Endothelial cell (in vitro differentiated cells): ENCODE measurements around the gene C4orf51. TPM values are rescaled to one million over a fixed set of nuclear protein-coding genes. Genes with fewer than 3 reads are reported as not detected.

Experiments
- DNase-seq: peaks from one replicate; pipeline ENCODE4 v3.0.0; 2021; ENCODE audit warnings: low spot score
- H3K27ac Mint-ChIP-seq: one replicate; pipeline ENCODE4 v1.8.0; 2021; ENCODE audit warnings: mixed read lengths, inconsistent platforms; ENCODE audit not compliant: unreplicated experiment
- H3K27me3 Mint-ChIP-seq: one replicate; pipeline ENCODE4 v1.8.0; 2021; ENCODE audit warnings: mild to moderate bottlenecking, moderate library complexity, mixed read lengths, inconsistent platforms; ENCODE audit not compliant: unreplicated experiment
- H3K36me3 Mint-ChIP-seq: one replicate; pipeline ENCODE4 v1.8.0; 2021; ENCODE audit warnings: mild to moderate bottlenecking, low read depth, mixed read lengths, inconsistent platforms; ENCODE audit not compliant: unreplicated experiment
- H3K4me1 Mint-ChIP-seq: one replicate; pipeline ENCODE4 v1.8.0; 2021; ENCODE audit warnings: mild to moderate bottlenecking, mixed read lengths, inconsistent platforms; ENCODE audit not compliant: unreplicated experiment
- H3K4me3 Mint-ChIP-seq: one replicate; pipeline ENCODE4 v1.8.0; 2021; ENCODE audit warnings: mild to moderate bottlenecking, mixed read lengths, inconsistent platforms; ENCODE audit not compliant: unreplicated experiment
- H3K9me3 Mint-ChIP-seq: one replicate; pipeline ENCODE4 v1.8.0; 2021; ENCODE audit warnings: mixed read lengths, inconsistent platforms; ENCODE audit not compliant: unreplicated experiment
- total RNA-seq: library from RNA; stranded (reverse); fragmentation: NEBNext Ultra II Directional; extraction: Animal tissue kit (Norgen Biotek cat#: 25700); gene quantifications from one replicate; pipeline ENCODE4 v1.2.1, GENCODE V29; 2021; ENCODE audit not compliant: unreplicated experiment
- TF ChIP-seq, protein P1 (sequence below): fragments of 200-600 bp; sonication (generic); IDR thresholded peaks from one replicate; pipeline ENCODE4 v1.5.0; 2021; ENCODE audit warnings: antibody characterized with exemption; ENCODE audit not compliant: unreplicated experiment

The C4orf51 gene
- total RNA-seq, 1 donor from 2014 or later, result not detected

- peaks cover 21% of the 10 kb centered on the region for H3K4me1 Mint-ChIP-seq
- TF ChIP-seq, protein P1, sequence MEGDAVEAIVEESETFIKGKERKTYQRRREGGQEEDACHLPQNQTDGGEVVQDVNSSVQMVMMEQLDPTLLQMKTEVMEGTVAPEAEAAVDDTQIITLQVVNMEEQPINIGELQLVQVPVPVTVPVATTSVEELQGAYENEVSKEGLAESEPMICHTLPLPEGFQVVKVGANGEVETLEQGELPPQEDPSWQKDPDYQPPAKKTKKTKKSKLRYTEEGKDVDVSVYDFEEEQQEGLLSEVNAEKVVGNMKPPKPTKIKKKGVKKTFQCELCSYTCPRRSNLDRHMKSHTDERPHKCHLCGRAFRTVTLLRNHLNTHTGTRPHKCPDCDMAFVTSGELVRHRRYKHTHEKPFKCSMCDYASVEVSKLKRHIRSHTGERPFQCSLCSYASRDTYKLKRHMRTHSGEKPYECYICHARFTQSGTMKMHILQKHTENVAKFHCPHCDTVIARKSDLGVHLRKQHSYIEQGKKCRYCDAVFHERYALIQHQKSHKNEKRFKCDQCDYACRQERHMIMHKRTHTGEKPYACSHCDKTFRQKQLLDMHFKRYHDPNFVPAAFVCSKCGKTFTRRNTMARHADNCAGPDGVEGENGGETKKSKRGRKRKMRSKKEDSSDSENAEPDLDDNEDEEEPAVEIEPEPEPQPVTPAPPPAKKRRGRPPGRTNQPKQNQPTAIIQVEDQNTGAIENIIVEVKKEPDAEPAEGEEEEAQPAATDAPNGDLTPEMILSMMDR, result no peak
- no peaks in the 10 kb centered on the region for H3K36me3 Mint-ChIP-seq
- H3K4me3 Mint-ChIP-seq, result no peak overlapping the region
- no peak overlapping the region for H3K27ac Mint-ChIP-seq
- H3K27me3 Mint-ChIP-seq, result peaks cover 3% of the 10 kb centered on the region
- DNase-seq, result no peak
- H3K9me3 Mint-ChIP-seq, result no peaks in the 10 kb centered on the region
Observed at GRCh38 chr4:145730026-145730425, 50.1 kb downstream of the C4orf51 start.

DNA sequence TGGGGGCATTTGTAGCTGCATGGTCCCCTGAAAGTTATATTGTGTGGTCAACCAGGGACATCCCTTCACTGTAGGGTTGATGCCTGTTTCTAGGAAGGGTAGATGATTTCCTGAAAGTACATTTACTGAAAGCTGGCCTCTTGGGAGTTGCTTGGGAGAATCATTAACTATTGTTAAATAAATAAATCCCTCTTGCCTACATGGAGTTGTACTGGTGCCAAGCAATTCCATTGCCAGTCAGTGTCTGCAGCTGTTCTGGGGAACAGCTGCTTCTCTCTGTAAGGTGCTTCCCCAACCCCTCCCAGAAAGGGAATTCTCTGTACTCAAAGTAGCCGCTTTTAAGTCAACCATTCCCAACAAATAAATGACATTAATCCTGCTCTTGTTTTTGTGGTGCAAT, 51.1 kb downstream of the C4orf51 start:
- H3K4me1 Mint-ChIP-seq, result peaks cover 26% of the 10 kb centered on the region
- H3K9me3 Mint-ChIP-seq, result no peaks in the 10 kb centered on the region
- no peak overlapping the region for H3K27ac Mint-ChIP-seq
- no peak for DNase-seq
- H3K36me3 Mint-ChIP-seq, result no peaks in the 10 kb centered on the region
- H3K27me3 Mint-ChIP-seq, result peaks cover 9% of the 10 kb centered on the region
- H3K4me3 Mint-ChIP-seq, result no peak overlapping the region
- TF ChIP-seq, protein P1, result no peak

- Mint-ChIP-seq H3K27me3 (peaks cover 9% of the 10 kb centered on the region), H3K4me3 (peak overlapping the region; percentile 80), H3K27ac (peak overlapping the region; percentile 81), H3K36me3 (no peaks in the 10 kb centered on the region), H3K4me1 (peaks cover 26% of the 10 kb centered on the region), H3K9me3 (no peaks in the 10 kb centered on the region)
- TF ChIP-seq, protein P1, result no peak
- DNase-seq, result no peak
Observed at GRCh38 chr4:145732001-145732815, 52.3 kb downstream of the C4orf51 start.

GRCh38 chr4:145732895-145733880, 53.2 kb downstream of the C4orf51 start:
- TF ChIP-seq, protein P1, result no peak
- Mint-ChIP-seq H3K4me3 (peak overlapping the region; percentile 81), H3K27me3 (peaks cover 9% of the 10 kb centered on the region), H3K9me3 (no peaks in the 10 kb centered on the region), H3K36me3 (no peaks in the 10 kb centered on the region), H3K27ac (peak overlapping the region; percentile 93), H3K4me1 (peaks cover 26% of the 10 kb centered on the region)
- DNase-seq, result peak; percentile 97
